WTC11 (cell line): ENCODE results near the gene GPRIN3.

Source experiments
- ATF1 ChIP-seq: sonication (generic); formaldehyde crosslinking; IDR thresholded peaks from 2 replicates; pipeline ENCODE4 v1.8.1; 2023; ENCODE audit warnings: mild to moderate bottlenecking, moderate library complexity, missing genetic modification reagents
- CREM ChIP-seq: sonication (generic); formaldehyde crosslinking; IDR thresholded peaks from 2 replicates; pipeline ENCODE4 v1.8.1; 2022; ENCODE audit warnings: mild to moderate bottlenecking, missing genetic modification reagents, moderate library complexity
- KAT7 ChIP-seq: sonication (generic); formaldehyde crosslinking; IDR thresholded peaks from 2 replicates; pipeline ENCODE4 v1.8.1; 2023; ENCODE audit warnings: missing genetic modification reagents, mild to moderate bottlenecking, borderline replicate concordance
- MXD4 ChIP-seq: fragments of 250-450 bp; sonication (Bioruptor Pico); IDR thresholded peaks from 2 replicates; pipeline ENCODE4 v1.8.0; 2021; ENCODE audit warnings: mild to moderate bottlenecking, moderate library complexity, borderline replicate concordance
- NR3C1 ChIP-seq: sonication (generic); formaldehyde crosslinking; conservative IDR thresholded peaks from 2 replicates; pipeline ENCODE4 v1.8.1; 2023; ENCODE audit warnings: low read depth, mild to moderate bottlenecking, missing genetic modification reagents
- TP53 ChIP-seq: sonication (generic); formaldehyde crosslinking; IDR thresholded peaks from 2 replicates; pipeline ENCODE4 v1.8.1; 2023; ENCODE audit warnings: mild to moderate bottlenecking, missing genetic modification reagents
- TF ChIP-seq, protein P1 (sequence below): sonication (generic); formaldehyde crosslinking; IDR thresholded peaks from 2 replicates; pipeline ENCODE4 v1.8.1; 2023; ENCODE audit warnings: mild to moderate bottlenecking, missing genetic modification reagents
- TF ChIP-seq, protein P2 (sequence below): fragments of 200-600 bp; IDR thresholded peaks from 2 replicates; pipeline ENCODE4 v1.8.0; 2022; ENCODE audit warnings: antibody characterized with exemption
- TF ChIP-seq, protein P3 (sequence below): sonication (generic); formaldehyde crosslinking; IDR thresholded peaks from 2 replicates; pipeline ENCODE4 v1.8.0; 2022; ENCODE audit warnings: mild to moderate bottlenecking, missing genetic modification reagents
- TF ChIP-seq, protein P4 (sequence below): sonication (generic); formaldehyde crosslinking; IDR thresholded peaks from 2 replicates; pipeline ENCODE4 v1.8.0; 2023; ENCODE audit warnings: missing genetic modification reagents

DNA sequence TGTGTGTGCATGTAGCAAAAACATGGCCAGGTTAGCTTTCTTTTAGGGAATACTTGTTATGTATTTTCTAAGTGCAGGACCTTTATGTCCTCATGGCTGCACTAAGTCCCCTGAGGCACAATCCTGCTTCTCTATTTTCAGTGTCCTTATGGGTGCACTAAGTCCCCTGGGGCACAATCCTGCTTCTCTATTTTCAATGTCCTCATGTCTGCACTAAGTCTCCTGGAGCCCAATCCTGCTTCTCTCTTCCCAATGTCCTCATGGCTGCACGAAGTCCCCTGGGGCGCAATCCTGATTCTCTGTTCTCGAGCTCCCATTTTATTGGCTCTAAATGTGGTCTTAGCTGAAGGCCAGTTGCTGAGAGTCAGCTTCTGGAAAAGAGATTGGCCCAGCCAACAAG is 49.7 kb upstream of the GPRIN3 start:
- TF ChIP-seq, protein P1, sequence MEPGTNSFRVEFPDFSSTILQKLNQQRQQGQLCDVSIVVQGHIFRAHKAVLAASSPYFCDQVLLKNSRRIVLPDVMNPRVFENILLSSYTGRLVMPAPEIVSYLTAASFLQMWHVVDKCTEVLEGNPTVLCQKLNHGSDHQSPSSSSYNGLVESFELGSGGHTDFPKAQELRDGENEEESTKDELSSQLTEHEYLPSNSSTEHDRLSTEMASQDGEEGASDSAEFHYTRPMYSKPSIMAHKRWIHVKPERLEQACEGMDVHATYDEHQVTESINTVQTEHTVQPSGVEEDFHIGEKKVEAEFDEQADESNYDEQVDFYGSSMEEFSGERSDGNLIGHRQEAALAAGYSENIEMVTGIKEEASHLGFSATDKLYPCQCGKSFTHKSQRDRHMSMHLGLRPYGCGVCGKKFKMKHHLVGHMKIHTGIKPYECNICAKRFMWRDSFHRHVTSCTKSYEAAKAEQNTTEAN (CRISPR knock-in tag) = no peak
- TF ChIP-seq, protein P2, sequence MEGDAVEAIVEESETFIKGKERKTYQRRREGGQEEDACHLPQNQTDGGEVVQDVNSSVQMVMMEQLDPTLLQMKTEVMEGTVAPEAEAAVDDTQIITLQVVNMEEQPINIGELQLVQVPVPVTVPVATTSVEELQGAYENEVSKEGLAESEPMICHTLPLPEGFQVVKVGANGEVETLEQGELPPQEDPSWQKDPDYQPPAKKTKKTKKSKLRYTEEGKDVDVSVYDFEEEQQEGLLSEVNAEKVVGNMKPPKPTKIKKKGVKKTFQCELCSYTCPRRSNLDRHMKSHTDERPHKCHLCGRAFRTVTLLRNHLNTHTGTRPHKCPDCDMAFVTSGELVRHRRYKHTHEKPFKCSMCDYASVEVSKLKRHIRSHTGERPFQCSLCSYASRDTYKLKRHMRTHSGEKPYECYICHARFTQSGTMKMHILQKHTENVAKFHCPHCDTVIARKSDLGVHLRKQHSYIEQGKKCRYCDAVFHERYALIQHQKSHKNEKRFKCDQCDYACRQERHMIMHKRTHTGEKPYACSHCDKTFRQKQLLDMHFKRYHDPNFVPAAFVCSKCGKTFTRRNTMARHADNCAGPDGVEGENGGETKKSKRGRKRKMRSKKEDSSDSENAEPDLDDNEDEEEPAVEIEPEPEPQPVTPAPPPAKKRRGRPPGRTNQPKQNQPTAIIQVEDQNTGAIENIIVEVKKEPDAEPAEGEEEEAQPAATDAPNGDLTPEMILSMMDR = no peak
- TF ChIP-seq NR3C1 (CRISPR knock-in tag) (no peak), ATF1 (CRISPR knock-in tag) (no peak), MXD4 (CRISPR knock-in tag) (no peak), TP53 (CRISPR knock-in tag) (no peak), CREM (CRISPR knock-in tag) (no peak), KAT7 (CRISPR knock-in tag) (no peak)
- TF ChIP-seq, protein P3, sequence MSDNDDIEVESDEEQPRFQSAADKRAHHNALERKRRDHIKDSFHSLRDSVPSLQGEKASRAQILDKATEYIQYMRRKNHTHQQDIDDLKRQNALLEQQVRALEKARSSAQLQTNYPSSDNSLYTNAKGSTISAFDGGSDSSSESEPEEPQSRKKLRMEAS (CRISPR knock-in tag) = no peak
- TF ChIP-seq, protein P4, sequence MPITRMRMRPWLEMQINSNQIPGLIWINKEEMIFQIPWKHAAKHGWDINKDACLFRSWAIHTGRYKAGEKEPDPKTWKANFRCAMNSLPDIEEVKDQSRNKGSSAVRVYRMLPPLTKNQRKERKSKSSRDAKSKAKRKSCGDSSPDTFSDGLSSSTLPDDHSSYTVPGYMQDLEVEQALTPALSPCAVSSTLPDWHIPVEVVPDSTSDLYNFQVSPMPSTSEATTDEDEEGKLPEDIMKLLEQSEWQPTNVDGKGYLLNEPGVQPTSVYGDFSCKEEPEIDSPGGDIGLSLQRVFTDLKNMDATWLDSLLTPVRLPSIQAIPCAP (CRISPR knock-in tag) = no peak
